GM18499 (cell line): ENCODE data around the gene FNDC3B.
"Not testable (repeated sequence)": the region's sequence is repeated elsewhere in the genome, so short reads cannot be mapped to it uniquely, and the experiment has no call there.

Experiments used
- ATAC-seq: cut with Tn5 transposase; IDR thresholded peaks from one replicate; pipeline ENCODE4 v1.9.1; 2021; ENCODE audit warnings: moderate number of reproducible peaks; ENCODE audit not compliant: insufficient read depth, unreplicated experiment

The FNDC3B gene

DNA sequence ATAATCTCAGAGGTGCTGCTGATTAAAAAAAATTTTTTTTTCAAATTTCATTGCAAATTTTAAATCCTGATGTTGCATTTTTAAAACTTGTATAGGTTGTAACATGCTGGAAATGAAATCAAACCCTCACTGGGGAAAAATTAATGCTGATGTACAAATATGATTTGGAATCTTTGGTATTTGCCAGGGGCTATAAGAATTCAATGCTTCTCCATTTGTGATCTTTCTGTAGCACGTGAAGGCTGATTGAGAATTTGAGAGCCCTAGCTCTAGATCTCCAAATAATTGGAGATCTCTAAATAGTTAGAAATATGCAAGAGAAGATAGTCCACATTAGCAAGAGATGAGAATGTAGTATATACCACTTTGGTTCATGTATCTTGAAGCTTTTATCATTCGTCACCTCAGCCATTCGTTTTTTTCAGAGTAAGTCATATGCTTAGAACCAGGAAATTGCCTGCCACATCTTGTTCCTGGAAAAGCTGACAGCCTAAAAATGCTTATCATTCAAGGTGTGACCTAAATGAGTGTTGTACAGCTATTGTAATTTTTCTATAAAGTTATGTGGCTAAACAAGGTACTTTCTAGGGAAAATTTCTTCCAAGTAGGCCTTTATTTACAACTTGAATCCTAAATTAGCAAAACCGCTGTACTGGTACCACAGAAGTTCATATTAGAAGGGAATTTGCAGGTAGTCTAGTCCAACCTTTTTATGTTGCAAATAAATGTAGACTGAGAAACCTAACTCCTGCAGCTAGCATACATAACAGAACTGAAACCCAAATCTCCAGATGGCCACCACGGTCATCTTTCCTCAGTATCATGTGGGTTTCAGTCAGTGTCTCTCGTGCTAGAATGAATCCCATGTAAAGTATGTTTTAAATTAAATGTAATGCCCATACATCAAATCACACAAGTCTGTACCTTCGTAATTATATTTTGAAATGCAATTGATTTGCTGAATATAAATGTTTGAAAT lies 48.5 kb downstream of the FNDC3B start:
- peak; percentile 74 for ATAC-seq

DNA sequence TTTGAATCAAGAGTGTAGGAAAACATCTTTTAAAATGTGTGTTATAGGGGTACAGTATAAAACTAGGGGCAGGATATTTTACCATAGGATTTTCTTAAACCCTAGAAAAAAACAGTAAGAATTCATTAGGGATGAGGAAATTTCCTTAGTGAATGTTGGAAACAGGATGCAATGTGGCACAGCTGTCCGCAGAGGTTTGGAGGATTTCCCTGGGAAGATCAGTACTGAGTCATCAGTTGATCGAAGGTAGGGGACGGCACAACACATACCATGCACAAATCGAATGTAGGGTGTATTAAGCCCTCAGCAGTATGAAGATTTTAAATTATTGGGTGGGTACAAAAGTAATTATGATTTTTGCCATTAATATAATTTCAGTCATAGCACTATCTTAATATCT lies 49.9 kb downstream of the FNDC3B start:
- no peak for ATAC-seq

DNA sequence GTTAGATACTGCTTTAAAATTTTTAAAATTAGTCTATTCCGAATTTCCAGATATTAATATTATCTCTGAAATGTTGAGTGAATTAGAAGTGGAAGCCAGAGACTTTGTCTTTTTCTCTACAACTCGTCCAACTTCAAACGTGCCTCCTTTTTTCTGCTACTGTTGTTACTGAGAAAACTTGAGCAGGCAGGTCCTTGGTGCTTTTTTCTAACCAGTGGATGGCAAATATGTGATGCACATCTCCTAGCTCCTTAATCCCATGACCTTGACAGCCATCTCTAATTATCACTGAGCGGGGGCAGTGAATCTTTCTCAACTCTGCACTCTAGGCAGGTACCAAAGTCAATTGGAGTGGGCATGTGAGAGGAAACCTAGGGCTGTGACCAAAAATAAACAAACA lies 50.7 kb downstream of the FNDC3B start:
- ATAC-seq, result no peak

DNA sequence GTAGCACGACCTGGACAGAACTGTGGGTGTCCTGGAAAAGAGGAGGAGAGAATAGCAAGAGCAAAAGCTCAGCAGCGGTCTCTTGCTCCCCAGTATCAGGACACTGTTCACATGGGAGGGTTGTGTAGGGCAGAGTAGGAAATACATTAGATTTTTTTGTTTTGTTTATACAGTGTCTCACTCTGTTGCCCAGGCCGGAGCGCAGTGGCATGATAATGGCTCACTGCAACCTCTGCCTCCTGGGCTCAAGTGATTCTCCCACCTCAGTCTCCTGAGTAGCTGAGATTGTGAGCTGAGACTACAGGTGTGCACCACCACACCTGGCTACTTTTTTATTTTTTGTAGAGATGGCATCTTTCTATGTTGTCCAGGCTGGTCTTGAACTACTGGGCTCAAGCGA lies 53.3 kb downstream of the FNDC3B start:
- no peak for ATAC-seq

DNA sequence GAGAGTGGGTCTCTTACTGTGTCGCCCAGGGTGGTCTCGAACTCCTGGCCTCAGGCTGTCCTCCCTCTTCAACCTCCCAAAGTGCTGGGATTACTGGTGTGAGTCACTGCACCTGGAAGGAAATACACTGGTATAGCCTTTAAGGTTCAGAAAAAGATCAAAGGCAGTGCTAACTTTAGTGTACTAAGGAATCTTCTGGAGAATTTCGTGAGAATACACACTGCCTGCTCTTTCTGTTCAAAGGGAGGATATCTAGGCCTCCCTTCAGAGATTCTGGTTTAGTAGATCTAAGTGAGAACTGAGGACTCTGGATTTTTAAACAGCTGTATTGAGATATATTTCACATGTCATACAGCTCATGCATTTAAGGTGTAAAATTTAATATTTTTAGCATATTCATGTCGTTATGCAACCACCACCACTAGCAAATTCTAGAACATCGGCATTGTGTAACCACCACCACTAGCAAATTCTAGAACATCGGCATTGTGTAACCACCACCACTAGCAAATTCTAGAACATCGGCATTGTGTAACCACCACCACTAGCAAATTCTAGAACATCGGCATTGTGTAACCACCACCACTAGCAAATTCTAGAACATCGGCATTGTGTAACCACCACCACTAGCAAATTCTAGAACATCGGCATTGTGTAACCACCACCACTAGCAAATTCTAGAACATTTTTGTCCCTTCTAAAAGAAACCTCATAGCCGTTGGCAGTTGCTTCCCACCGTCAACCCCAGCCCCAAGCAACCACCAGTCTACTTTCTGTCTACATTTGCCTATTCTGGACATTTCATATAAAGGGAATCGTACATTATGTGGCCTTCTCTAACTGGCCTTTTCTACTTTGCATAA lies 54.4 kb downstream of the FNDC3B start:
- ATAC-seq, result not testable (repeated sequence)

DNA sequence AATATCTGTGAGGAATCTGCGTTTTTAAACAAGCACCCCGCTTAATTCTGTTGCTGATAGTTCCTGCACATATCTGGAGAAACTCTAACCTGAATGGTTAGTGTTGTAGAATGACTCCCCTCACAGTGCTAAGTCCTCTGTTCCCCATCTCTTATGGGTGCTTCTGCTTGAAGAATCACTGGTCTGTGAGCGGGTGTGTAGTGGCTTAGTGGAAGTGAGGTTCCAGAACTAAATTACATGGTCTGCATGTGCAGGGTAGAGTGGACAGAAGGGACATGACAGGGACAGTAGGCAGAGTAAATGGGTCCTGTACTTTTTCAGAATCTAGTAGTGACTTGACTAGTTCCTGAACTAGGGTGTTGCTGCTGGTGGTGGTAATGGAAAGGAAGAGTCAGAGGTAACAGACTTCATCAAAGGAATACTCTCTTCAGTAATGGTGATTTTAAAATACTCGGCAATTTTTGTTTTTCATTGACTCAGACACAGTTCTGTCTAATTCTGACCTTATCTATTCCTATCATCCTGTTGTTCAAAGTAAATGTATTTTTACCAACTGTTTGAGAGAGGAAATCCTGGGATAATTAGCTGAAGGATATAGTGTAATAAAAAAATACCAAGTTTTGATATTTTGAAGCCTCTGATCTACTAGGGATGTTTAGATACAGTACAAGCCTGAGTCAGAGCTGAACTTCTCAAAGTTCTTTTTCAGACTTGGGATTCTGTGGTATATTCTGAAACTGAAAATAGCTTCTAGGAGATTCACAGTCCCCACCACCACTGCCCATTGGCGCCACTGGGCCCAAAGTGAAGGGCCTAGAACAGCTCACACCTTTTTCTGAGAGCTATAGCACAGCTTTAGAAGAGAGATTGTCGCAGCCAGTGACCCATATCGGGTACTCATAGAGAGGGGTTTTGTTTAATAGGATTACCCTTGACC lies 55.5 kb downstream of the FNDC3B start:
- ATAC-seq, result peak; percentile 80

DNA sequence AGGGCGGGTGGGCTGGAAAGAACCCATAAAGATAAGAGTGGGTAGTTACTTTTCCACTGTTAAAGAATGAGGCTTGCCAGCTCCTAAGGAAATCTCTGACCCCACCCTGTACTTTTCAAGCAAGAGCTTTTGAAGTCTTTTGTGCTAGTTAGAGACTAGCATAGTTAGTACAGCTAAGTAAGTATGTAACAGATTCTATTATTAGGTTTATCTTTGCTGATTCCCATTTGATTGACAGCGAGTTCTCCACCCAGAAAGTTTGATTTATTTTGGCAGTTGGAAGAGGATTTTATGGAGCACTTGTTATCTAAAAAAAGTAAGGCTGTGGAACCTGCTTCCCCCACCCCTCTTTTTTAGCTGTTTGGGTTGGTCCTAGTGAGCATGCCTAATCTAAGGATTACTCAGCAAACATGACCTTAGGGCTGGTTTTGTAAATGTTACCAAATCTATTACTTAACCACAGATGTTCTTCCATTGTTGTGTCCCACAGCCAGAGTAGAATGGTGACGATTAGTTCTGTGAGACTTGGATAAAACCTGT lies 57.6 kb downstream of the FNDC3B start:
- ATAC-seq, result no peak

DNA sequence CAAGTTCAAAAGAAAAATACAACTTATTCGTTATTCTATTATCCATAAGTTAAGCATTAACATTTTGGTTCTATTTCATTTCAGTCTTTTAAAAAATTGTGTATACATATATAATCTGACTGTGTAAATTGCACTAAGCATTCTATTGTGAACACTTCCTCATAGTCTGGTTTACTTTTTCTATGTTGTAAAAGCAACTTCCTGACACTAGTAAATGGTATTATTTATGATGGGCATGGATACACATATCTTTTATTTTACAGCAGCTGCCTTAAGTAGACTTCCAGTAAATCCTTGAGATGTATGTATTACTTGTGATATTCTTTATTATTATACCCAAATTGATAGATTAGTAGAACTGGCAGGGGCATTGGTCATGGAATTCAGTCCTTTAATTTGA lies 58.2 kb downstream of the FNDC3B start:
- ATAC-seq, result no peak

DNA sequence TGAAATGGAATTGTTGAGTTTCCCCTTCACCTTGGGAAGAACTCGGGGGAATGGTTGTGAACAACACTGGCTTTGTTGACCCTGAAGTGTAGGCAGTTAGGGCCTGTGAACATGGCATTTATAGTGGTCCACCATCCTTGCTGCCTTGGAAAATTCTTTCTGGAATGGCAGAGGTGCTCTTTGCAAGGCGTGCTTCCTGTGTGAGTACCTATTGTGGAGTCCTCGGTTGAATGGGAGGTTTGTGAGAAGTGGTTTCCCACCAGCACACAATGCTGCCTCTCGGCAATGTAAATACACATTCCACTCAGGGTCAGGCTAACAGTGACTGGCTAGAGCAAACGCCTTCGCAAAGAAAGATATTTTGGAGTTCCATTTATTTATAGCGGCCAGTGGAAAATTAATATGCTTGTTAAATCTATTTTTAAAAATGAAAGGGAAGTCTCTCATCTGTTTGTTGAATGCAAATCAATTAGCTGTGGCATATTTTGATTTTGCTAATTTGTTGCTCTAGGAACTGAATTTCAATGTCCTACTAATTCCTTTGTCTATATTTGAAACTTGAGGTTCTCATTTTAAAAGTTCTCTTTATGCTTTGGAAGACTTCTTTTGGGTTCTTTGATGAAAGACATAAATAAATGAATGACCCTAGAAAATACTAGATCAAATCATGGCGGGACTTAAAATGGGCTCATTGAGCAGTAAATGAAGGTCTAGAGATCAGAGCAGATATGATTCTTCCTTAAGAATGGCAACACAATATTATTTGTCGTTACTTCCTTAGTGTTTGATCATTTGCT lies 59.5 kb downstream of the FNDC3B start:
- ATAC-seq, result no peak

DNA sequence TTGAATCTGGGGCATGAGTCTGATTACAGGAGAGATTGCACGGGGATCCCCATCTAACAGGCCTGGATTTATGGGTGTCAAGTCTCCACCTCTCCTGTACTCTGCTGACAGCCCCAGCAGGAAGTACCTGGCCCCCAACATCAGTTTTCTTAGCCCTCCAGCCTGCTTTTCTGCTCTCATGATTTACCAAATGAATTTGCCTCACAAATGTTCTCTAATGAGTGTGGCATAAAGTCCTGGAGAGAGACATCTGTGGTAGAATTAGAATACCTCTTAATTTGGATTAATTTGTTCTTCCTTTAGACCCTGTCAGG lies 60.1 kb downstream of the FNDC3B start:
- no peak for ATAC-seq

DNA sequence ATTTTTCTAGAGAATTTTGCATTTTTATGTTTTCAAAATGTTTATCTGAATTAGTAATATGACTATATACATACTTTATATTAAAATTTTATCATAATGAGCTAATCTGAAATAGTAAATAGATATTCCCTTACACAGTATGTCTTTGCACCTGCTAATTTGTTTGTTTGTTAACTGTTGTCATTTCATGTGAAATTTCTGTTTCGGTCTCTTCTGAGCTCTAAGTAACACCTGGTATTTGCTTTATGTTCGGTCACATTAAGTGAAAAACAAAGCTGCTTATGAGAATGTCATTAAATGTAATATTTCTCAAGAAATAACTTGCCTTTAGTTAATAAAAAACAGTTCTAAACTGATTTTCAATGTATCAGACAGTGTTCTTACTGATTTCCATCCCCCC lies 61.1 kb downstream of the FNDC3B start:
- no peak for ATAC-seq

DNA sequence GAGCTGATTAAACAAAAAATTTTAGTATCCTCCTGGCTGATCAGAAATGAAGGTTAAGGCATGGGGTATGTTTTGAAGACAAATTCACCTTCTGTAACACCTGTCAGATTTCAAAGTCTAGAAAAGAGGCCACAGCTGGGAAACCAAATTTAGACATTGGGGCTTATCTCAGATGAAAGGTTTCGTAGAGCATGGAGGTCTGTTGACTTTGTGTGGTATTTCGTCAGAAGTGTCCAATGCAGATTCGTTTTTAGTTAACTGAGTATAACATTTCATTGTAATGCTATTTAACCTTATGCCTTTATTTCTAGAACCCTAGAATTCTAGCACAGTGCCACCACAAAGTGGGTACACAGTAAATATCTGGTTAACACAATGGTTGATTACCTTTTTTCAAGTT lies 61.7 kb downstream of the FNDC3B start:
- ATAC-seq, result no peak

DNA sequence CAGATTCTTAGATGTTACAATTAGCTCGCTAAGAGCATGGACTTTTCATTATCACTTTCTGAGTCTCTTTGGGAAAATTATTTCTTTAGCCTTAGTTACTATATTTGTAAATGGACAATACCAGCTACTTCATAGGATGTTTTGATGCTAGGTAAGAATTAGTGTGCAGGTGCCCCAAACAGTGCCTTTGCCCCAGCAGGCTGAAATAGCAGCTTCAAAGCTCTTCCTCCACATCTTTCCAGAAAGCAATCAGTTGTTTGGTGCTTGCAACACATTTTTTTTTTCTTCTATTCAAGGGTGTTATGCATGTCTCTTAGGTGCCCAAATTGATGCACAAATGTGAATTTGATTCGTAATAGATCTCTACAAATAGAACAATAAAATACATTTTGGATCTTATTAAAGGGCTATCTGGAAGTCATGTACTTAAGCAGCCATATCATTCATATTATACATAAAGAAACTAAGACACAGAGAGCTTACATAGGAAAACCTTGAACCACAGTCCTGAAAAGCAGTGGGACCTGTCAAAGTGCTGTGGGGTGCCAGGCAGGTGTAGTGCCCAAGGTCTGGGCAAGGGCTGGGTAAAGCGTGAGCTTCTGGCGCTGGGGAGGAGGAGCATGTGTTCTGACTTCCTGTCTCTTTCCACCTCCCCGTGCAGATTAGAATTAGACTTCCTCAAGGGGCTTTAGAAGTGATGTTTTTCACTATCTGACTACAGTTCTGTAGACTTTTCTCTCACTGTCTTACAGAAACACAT lies 62.9 kb downstream of the FNDC3B start:
- no peak for ATAC-seq

DNA sequence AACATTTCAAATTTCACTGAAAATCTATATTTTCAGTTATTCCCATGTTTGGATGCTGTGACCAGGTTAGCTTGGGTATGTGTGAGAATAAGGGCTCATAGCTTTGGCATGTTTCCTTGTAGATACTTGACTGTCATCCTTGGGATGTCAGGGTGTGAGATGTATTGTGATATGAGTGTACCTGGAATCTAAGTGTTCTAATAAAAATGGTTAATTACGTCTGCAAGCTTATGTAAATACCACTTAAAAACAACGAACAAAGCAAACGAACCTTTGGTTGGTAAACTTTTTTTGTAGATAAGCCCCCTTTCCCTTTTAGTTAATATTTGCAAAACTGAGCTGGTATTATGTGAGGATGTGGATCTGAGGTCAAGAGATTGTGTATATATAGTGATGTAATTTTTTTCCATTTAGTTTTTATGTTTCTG lies 63.5 kb downstream of the FNDC3B start:
- no peak for ATAC-seq

DNA sequence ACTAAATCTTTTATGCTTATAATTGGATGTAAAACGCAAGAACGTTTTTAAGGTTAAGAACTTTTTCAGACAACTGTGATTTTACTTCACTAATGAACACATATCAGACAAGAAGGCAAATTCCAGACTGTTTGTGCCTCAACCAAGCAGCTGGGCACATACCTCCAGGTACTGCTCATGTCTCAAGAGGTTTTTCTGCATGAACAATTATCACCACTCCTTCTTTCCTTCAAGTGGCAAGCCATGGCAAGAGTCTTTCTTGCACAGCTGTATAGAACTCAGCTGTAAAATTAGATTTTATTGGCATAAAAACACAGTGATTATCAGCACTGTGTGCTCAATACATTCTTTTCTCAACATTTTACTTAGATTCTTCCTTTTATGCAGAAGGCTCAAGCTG lies 64.3 kb downstream of the FNDC3B start:
- no peak for ATAC-seq

DNA sequence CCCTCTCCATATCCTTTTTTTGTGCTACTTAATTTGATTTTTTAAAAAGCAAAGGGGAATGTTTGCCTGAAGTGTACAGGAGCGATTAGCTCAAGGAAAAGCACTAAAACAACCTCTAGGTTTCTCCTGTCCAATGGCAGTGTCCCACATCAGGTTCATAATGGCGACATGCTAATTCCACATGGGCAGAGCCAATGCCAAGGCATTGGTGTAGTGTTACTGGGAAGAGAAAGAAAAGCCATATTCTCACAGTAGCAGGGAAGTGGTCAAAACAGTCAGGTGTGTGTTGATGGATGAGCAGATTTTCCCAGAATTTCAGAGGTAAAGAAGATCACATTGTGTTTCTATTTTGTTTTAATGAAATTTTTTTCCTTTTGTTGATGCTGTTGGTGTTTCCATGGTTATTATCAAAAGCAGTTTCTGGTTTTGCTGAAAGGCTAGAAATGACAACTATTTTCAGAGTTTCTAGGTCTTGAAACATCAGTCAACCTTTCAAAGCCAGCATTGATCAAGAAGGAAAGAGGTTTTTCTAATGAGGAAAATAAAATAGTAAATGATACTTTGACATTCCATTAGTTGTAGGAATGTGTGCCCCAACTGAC lies 65.2 kb downstream of the FNDC3B start:
- no peak for ATAC-seq

DNA sequence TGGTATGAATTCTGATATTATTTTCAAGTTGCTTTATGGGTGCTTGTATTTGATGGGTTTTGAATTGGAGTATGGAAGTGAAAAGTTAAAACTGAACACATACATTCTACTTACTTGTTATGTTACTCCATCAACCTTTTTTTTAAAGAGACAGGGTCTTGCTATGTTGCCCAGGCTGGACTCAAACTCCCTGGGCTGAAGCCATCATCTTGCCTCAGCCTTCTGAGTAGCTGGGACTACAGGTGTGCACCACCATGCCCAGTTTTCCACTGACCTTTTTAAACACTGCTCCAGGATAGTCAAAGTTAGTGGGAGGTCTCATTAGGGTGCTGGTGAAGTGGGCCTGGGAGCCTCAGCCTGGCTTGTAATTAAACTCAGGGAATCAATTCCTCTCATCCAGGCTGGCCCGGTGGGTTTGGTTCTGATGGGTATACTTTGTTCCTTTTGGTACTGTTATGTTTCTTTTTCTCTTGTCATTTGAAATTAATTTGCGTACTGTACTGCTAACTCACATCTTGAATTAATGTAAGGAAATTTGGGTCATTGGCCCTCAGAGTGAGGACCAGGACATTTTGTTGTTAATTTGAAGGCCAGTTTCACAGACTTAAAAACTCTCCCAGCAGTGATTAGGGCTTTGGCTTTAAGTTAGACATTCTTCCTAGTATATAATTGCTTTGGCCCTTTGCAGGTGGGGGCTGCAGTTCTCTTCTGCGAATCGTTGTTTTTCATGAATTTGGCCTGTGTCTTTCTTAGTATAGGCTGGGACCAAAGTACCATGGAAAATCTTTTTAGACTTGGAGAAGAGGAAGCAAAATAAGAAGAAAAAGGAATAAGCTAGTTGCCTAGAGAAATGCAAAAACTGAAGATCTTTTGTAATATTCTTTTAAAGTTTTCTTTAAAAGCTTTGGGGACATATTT lies 66.9 kb downstream of the FNDC3B start:
- ATAC-seq, result no peak
